Mesenchymal stem cell (in vitro differentiated cells and primary cell): ENCODE data around the gene FYN.

ENCODE experiments used
- DNase-seq: peaks from one replicate; pipeline ENCODE4 v3.0.0-alpha.2; 2013
- H2AFZ ChIP-seq: one replicate; pipeline ENCODE4 v1.6.1; 2013; ENCODE audit warnings: low read depth, mild to moderate bottlenecking, control low read depth, inconsistent platforms, low read length, moderate library complexity
- H2AK5ac ChIP-seq: 2 replicates; pipeline ENCODE4 v1.6.1; 2013; ENCODE audit warnings: low read length, moderate library complexity, mild to moderate bottlenecking, inconsistent platforms; ENCODE audit not compliant: severe bottlenecking
- H2BK120ac ChIP-seq: one replicate; pipeline ENCODE4 v1.6.1; 2013; ENCODE audit warnings: low read depth, mild to moderate bottlenecking, inconsistent platforms, low read length, moderate library complexity
- H2BK12ac ChIP-seq, 2 experiments: one replicate each; pipeline ENCODE4 v1.6.1; 2013; ENCODE audit warnings: inconsistent platforms in 2 of 2, low read length in 2 of 2, mild to moderate bottlenecking in 2 of 2, moderate library complexity in 2 of 2, control low read depth in 1 of 2
- H2BK15ac ChIP-seq: one replicate; pipeline ENCODE4 v1.6.1; 2013; ENCODE audit warnings: mild to moderate bottlenecking, low read depth, inconsistent platforms; ENCODE audit not compliant: poor library complexity, severe bottlenecking
- H2BK5ac ChIP-seq: 2 replicates; pipeline ENCODE4 v1.6.1; 2013; ENCODE audit warnings: low read depth, mild to moderate bottlenecking, low read length, control low read depth, inconsistent platforms; ENCODE audit not compliant: poor library complexity, severe bottlenecking
- H3K14ac ChIP-seq, 2 experiments: one replicate each; pipeline ENCODE4 v1.6.1; 2013; ENCODE audit warnings: inconsistent platforms in 2 of 2, low read length in 2 of 2, control low read depth in 1 of 2, mild to moderate bottlenecking in 1 of 2, moderate library complexity in 1 of 2
- H3K18ac ChIP-seq, 2 experiments: one replicate each; pipeline ENCODE4 v1.6.1; 2013; ENCODE audit warnings: inconsistent platforms in 2 of 2, low read length in 2 of 2, control low read depth in 1 of 2, low read depth in 1 of 2, mild to moderate bottlenecking in 1 of 2
- H3K23ac ChIP-seq, 2 experiments: one replicate each; pipeline ENCODE4 v1.6.1; 2013; ENCODE audit warnings: inconsistent platforms in 2 of 2, low read length in 2 of 2, mild to moderate bottlenecking in 2 of 2, moderate library complexity in 2 of 2, control low read depth in 1 of 2
- H3K27ac ChIP-seq: 2 replicates; pipeline ENCODE4 v1.5.1; 2013; ENCODE audit warnings: mild to moderate bottlenecking, moderate library complexity, low read length, control low read depth, inconsistent platforms; ENCODE audit not compliant: poor library complexity, severe bottlenecking
- H3K27me3 ChIP-seq, 2 experiments: 2 replicates each; pipeline versions ENCODE4 v1.6.1 to v1.7.0; 2013; ENCODE audit warnings: low read length in 2 of 2, mild to moderate bottlenecking in 2 of 2, moderate library complexity in 2 of 2, control low read depth in 1 of 2, inconsistent platforms in 1 of 2; ENCODE audit not compliant: control insufficient read depth in 1 of 2, insufficient read depth in 1 of 2
- H3K36me3 ChIP-seq, 2 experiments: 2 replicates each; pipeline versions ENCODE4 v1.6.1 to v1.7.0; 2013; ENCODE audit warnings: low read length in 2 of 2, control low read depth in 1 of 2, inconsistent platforms in 1 of 2, low read depth in 1 of 2, mild to moderate bottlenecking in 1 of 2; ENCODE audit not compliant: insufficient read depth in 2 of 2, control insufficient read depth in 1 of 2
- H3K4ac ChIP-seq, 2 experiments: one replicate each; pipeline ENCODE4 v1.6.1; 2013; ENCODE audit warnings: inconsistent platforms in 2 of 2, low read length in 2 of 2, mild to moderate bottlenecking in 2 of 2, moderate library complexity in 2 of 2, control low read depth in 1 of 2, low read depth in 1 of 2
- H3K4me1 ChIP-seq: 2 replicates; pipeline ENCODE4 v1.6.1; 2013; ENCODE audit warnings: low read depth, low read length, control low read depth; ENCODE audit not compliant: control insufficient read depth, insufficient read depth
- H3K4me2 ChIP-seq: 2 replicates; pipeline ENCODE4 v1.6.1; 2013; ENCODE audit warnings: low read length, mild to moderate bottlenecking, inconsistent platforms; ENCODE audit not compliant: poor library complexity, severe bottlenecking
- H3K4me3 ChIP-seq, 2 experiments: 2 replicates each; pipeline versions ENCODE4 v1.5.1 to v1.7.0; 2013; ENCODE audit warnings: low read length in 2 of 2, mild to moderate bottlenecking in 2 of 2, control low read depth in 1 of 2, low read depth in 1 of 2; ENCODE audit not compliant: insufficient read depth in 1 of 2
- H3K79me1 ChIP-seq: replicated peaks from 2 replicates; pipeline ENCODE4 v1.6.1; 2013; ENCODE audit warnings: mild to moderate bottlenecking, control low read depth, low read length, inconsistent platforms; ENCODE audit not compliant: poor library complexity, severe bottlenecking
- H3K9ac ChIP-seq: 2 replicates; pipeline ENCODE4 v1.7.0; 2013; ENCODE audit warnings: mild to moderate bottlenecking, low read length, moderate library complexity
- H3K9me3 ChIP-seq: 2 replicates; pipeline ENCODE4 v1.7.0; 2013; ENCODE audit warnings: mild to moderate bottlenecking, low read length; ENCODE audit not compliant: control insufficient read depth
- H4K8ac ChIP-seq: one replicate; pipeline ENCODE4 v1.6.1; 2013; ENCODE audit warnings: inconsistent platforms, mild to moderate bottlenecking, low read length, moderate library complexity
- H4K91ac ChIP-seq: one replicate; pipeline ENCODE4 v1.6.1; 2013; ENCODE audit warnings: mild to moderate bottlenecking, low read length, inconsistent platforms
- WGBS: methylation state at CpG from one replicate; pipeline ENCODE4 v1.1.7; 2013; ENCODE audit warnings: mixed read lengths; 5-methylcytosine and 5-hydroxymethylcytosine counted together

The FYN gene

GRCh38 chr6:111874025-111874415 lies 768 bp upstream of the FYN start:
- H3K79me1 ChIP-seq, result peaks cover 15% of the 10 kb centered on the region
- H4K91ac ChIP-seq, result no peak overlapping the region
- H3K27me3 ChIP-seq, result no peaks in the 10 kb centered on the region
- no peak overlapping the region for H3K23ac ChIP-seq
- no peak overlapping the region for H3K4ac ChIP-seq
- no peak overlapping the region for H3K18ac ChIP-seq
- peak overlapping the region; percentile 99 for H3K4me2 ChIP-seq
- H3K9me3 ChIP-seq, result no peaks in the 10 kb centered on the region
- no peaks in the 10 kb centered on the region for H3K36me3 ChIP-seq
- H2AFZ ChIP-seq, result no peak overlapping the region
- no peak overlapping the region for H4K8ac ChIP-seq
- H2BK12ac ChIP-seq, result no peak overlapping the region
- no peak overlapping the region for H3K27ac ChIP-seq
- H2BK120ac ChIP-seq, result no peak overlapping the region
- WGBS, result 5% methylated on average over 4 of the region's 8 CpGs
- H3K4me1 ChIP-seq, result no peaks in the 10 kb centered on the region
- H3K9ac ChIP-seq, result peak overlapping the region; percentile 82
- H2BK15ac ChIP-seq, result no peak overlapping the region
- no peak overlapping the region for H2AK5ac ChIP-seq
- DNase-seq, result no peak
- H2BK5ac ChIP-seq, result no peak overlapping the region
- no peak overlapping the region for H3K14ac ChIP-seq
- H3K4me3 ChIP-seq, result peak overlapping the region in 1 of 2 experiments; percentile 97

GRCh38 chr6:111872401-111873177 lies 663 bp downstream of the FYN start:
- H2AK5ac ChIP-seq, result no peak overlapping the region
- peak overlapping the region; percentile 59 for H3K27ac ChIP-seq
- peak overlapping the region; percentile 44 for H2BK5ac ChIP-seq
- H2BK15ac ChIP-seq, result no peak overlapping the region
- peak overlapping the region in 1 of 2 experiments; percentile 72 for H3K4ac ChIP-seq
- peak overlapping the region; percentile 70 to 85 for H3K18ac ChIP-seq
- no peak overlapping the region for H4K8ac ChIP-seq
- H3K23ac ChIP-seq, result peak overlapping the region in 1 of 2 experiments; percentile 78
- H2AFZ ChIP-seq, result peak overlapping the region; percentile 84
- no peaks in the 10 kb centered on the region for H3K4me1 ChIP-seq
- H2BK120ac ChIP-seq, result peak overlapping the region; percentile 6
- H3K4me3 ChIP-seq, result peak overlapping the region; percentile 91 to 97
- no peaks in the 10 kb centered on the region for H3K27me3 ChIP-seq
- 0% methylated on average over 26 of the region's 83 CpGs for WGBS
- no peak for DNase-seq
- peak overlapping the region; percentile 93 for H3K9ac ChIP-seq
- no peak overlapping the region for H4K91ac ChIP-seq
- no peaks in the 10 kb centered on the region for H3K36me3 ChIP-seq
- peaks cover 20% of the 10 kb centered on the region for H3K79me1 ChIP-seq
- peak overlapping the region in 1 of 2 experiments; percentile 71 for H2BK12ac ChIP-seq
- no peak overlapping the region for H3K14ac ChIP-seq
- H3K9me3 ChIP-seq, result no peaks in the 10 kb centered on the region
- H3K4me2 ChIP-seq, result peak overlapping the region; percentile 89

GRCh38 chr6:111871725-111872400 lies 1.4 kb downstream of the FYN start:
- Histone ChIP-seq H2BK15ac (peak overlapping the region; percentile 67), H3K14ac (no peak overlapping the region), H2BK12ac (peak overlapping the region in 1 of 2 experiments; percentile 71), H3K4me1 (no peaks in the 10 kb centered on the region), H2AK5ac (no peak overlapping the region), H3K9ac (peak overlapping the region; percentile 93), H3K27me3 (no peaks in the 10 kb centered on the region), H3K4me2 (peak overlapping the region; percentile 81), H3K18ac (peak overlapping the region; percentile 28 to 37), H4K91ac (peak overlapping the region; percentile 65), H3K4ac (no peak overlapping the region), H3K27ac (peak overlapping the region; percentile 59), H4K8ac (peak overlapping the region; percentile 69), H2AFZ (no peak overlapping the region), H3K4me3 (peak overlapping the region; percentile 91 to 97), H3K79me1 (peaks cover 22% of the 10 kb centered on the region), H2BK5ac (peak overlapping the region; percentile 67), H3K36me3 (no peaks in the 10 kb centered on the region), H3K9me3 (no peaks in the 10 kb centered on the region), H2BK120ac (peak overlapping the region; percentile 89), H3K23ac (no peak overlapping the region)
- WGBS, result 2% methylated on average over 10 of the region's 13 CpGs
- DNase-seq, result peak; percentile 57

GRCh38 chr6:111871207-111871606 lies 2.0 kb downstream of the FYN start:
- Histone ChIP-seq H2BK120ac (no peak overlapping the region), H3K23ac (no peak overlapping the region), H4K91ac (no peak overlapping the region), H3K18ac (peak overlapping the region in 1 of 2 experiments; percentile 29), H3K9ac (peak overlapping the region; percentile 93), H3K27ac (peak overlapping the region; percentile 8), H3K9me3 (no peaks in the 10 kb centered on the region), H3K27me3 (no peaks in the 10 kb centered on the region), H2AFZ (no peak overlapping the region), H3K4me3 (peak overlapping the region in 1 of 2 experiments; percentile 97), H4K8ac (no peak overlapping the region), H3K36me3 (no peaks in the 10 kb centered on the region), H3K14ac (no peak overlapping the region), H2BK15ac (no peak overlapping the region), H3K4ac (no peak overlapping the region), H2BK5ac (no peak overlapping the region), H2BK12ac (no peak overlapping the region), H3K4me2 (peak overlapping the region; percentile 81), H3K4me1 (no peaks in the 10 kb centered on the region), H3K79me1 (peaks cover 25% of the 10 kb centered on the region), H2AK5ac (no peak overlapping the region)
- no peak for DNase-seq
- WGBS, result 21% methylated on average over 3 of the region's 3 CpGs
